Activated CD8-positive, alpha-beta memory T cell treated with anti-CD3 and anti-CD28 coated beads for 4 hours (primary cell): ENCODE measurements around the gene PLET1.

Source experiments
- DNase-seq, 2 donors: peaks; one replicate each; pipeline ENCODE4 v3.0.0-alpha.2; 2020; ENCODE audit warnings: low read depth in 2 of 2

The PLET1 gene, protein sequence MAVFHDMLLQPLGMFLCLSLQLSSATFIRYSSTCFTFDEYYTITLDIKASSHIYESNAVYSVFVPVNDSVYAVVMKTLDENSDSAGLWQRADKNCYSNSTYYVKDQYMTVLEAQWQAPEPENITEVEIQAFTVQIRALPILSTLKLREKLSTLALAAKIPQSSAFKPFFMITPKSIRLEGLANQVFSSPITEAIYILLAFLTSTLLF

DNA sequence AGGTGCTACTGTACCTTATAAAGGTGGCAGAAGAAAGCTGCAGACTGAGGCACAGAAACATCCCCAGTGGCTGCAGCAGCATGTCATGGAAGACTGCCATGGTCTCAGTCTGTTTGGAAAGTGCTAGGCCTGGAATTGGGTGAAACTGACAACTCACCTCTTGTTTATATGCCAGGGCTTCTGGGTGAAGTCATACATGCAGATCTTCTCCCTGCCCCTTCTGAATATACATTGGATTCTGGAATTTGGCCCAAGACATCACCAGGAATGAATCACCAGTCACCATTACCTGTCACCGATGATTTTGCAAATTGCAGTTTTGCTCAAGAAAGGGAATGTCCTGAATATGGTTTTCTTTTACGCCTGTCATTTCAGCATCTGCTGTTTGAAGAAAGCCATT lies at the start of gene PLET1:
Gene PLET1, minus strand, starts transcription at position 371 of the 400 bp plus-strand sequence. Its CDS starts 271 bp downstream, at position 100.
- no peak for DNase-seq

DNA sequence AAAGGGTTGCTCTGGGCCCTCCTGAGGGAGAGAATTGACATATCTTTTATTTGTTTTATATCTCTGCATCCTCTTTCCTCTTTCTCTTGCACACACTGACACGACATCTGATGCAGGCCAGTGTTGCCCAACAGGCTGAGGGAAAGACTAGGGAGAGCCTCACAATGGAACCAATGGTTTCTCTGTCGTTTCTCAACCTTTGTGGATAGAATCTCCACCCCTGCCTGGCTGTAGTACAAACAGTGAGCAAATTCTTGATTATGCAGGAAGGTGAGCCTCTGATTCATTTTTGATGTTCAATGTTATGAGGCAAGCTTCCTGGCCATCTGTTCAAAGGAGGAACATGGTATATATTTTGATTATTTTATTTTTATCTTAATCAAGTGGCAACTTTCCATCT lies 49.8 kb upstream of the PLET1 start:
- no peak for DNase-seq

DNA sequence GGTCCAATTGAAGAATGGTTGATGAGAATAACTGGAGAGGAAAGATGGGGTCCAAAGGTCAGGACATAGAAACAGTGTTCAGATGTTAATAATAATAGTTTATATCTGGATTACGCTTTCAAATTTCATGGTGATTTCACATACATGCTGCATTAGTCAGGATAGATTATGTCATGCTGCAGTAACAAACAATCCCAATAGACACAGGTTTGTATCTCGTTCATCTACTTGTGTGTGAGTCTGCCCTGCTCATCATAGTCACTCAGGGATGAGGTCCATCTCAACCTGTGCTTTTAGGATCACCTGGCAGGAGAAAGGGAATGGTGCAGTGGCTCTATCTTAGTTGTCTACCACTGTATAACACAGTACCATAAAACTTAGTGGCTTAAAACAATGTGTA lies 48.0 kb upstream of the PLET1 start:
- no peak for DNase-seq

DNA sequence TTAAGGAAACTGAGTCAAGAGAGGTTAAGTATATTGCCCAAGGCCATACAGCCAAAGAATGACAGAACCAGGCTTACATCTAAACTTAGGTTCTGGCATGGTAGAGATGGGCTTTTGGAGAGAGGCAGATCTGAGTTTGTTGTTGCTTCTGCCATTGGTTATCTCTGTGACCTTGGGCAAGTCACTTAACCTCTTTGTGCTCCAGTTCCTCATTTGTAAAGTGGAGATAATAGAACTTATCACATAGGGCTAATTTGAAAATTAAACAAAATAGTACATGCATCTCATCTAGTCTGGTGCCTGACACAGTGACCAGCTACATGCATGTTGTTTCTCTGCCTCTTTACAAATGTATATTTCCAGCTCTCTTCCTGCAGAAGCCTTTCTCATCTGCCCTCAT lies 47.0 kb upstream of the PLET1 start:
- DNase-seq: no peak

DNA sequence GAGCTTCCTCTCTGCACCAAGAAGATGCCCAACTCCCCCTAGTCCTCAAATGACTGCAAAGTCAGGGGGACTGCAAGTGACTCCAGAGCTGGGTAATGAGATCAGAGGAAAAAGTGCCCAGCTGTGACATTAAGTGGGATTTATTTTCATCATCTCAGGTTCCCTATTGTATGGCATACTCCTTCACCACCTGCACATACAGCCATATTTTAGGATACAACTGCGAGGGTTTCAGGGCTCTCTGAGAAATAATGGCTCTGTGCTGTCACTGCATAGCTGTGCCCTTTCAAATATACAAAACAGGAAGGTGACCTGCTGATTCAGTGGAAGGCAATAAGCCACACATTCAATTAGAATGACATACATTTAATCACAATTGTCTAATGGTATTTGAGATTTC lies 45.6 kb upstream of the PLET1 start:
- DNase-seq: no peak

DNA sequence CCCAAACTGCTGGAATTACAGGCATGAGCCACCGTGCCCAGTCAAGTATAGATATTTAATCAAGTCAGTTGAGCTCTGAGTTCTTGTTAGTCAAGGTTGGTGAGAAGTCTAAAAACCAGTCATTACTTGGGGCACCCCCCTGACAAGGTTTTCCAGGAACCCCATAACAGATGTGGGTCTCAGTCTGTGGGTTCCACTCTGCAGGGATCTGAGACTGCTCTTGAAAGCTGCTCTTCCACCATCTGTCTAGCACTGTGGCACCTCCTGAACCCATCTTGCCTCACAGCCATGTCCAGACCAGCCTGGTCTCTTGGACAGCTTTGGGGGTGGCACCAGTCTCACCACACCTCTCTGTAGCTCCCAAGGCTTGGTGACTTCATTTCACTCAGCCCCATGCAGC lies 44.3 kb upstream of the PLET1 start:
- no peak for DNase-seq

DNA sequence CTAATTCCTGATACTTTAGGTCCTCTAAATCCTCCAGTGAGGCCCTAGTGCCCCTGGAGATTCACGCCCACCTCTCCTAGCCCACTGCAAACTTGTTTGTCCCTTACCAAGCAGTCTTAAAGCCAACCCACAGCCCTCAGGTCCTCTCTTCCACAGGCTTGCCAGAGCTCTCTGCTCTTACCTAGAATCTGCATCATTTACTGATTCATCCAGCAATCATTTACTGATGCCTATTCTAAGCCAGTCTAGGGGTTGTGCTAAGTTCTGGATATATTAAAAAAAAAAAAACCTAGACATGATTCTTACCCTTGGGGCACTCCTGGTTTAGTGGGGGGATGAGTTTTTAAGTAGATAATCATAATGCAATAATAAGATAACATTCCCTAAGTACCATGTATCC lies 43.0 kb upstream of the PLET1 start:
- no peak for DNase-seq

DNA sequence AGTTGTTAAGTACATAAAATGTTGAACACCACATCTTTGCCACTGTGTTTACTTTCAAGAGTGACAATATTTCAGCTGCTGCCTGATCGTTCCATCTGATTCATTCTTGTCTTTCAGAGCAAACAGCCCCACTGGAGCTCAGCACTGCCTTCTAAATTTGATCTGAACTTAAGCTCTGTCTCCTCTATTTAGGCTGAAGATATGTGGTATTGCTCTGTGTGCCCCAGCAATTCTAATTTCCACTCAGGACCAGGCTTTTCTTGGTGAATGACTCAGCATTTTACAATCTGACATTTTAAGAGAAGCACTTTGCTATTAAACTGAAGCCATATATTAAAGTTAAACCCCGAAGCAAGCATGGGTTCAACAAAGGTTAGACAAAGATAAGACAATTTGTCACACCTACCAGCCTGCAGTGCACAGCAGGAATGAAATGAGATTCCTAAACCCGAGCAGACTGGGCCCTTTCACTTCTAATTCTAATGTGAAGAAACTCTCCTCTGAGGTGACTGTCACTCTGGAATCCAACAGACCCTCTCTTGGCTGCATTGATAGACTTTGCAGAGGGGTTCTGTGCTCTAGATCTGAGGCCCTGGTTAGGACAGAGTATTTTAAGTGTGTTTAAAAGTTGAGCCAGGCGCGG lies 41.7 kb upstream of the PLET1 start:
- DNase-seq: no peak

DNA sequence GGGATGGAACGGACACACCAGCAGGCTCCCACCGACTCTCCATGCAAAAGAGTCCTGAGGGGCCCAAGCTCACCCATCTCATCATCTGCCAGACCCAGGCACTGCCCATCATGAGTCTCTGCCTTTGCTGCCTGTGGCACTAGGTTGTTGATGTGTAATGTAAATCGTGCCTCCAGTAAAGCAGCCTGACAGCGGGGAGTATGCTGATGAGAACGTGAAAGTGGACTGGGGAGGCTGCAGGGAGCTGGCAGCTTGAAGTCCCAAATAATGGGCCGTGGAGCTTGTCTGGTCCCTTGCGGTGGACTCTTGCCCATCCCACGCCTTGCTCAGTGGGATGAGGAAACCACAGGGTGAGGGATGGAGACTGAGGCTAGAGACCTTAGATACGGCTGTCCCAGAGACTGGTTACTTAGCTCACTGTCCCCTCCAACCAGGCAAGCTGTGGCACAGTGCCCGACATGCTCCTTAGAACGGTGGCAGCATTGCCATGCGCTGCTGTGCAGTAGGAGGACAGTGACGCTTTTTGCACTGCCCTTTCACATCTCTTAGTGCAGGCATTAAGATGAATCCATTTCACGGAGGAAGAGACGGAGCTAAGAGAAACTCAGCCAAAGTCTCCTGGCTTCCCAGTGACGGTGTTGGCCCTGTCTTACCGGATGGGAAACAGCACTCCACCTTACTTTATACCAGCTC lies 39.6 kb upstream of the PLET1 start:
- DNase-seq: no peak

DNA sequence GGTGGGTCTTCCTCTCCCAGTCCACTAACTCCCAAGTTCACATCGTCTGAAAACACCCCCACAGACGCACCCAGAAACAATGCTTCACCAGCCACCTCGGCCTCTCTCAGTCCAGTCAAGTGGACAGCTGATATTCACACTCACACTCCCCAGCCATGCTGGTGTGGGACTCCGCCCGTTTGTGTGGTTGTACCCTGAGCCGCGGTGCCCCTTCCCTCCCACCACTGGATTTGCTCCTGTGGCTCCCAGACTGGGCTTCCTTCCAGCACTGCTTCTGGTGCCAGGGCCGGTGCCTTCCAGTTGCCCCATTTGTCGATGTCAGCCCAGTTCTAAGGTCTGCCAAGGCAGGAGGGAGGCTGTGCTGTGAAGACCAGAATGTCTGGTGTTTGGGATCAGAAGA lies 37.9 kb upstream of the PLET1 start:
- no peak for DNase-seq

DNA sequence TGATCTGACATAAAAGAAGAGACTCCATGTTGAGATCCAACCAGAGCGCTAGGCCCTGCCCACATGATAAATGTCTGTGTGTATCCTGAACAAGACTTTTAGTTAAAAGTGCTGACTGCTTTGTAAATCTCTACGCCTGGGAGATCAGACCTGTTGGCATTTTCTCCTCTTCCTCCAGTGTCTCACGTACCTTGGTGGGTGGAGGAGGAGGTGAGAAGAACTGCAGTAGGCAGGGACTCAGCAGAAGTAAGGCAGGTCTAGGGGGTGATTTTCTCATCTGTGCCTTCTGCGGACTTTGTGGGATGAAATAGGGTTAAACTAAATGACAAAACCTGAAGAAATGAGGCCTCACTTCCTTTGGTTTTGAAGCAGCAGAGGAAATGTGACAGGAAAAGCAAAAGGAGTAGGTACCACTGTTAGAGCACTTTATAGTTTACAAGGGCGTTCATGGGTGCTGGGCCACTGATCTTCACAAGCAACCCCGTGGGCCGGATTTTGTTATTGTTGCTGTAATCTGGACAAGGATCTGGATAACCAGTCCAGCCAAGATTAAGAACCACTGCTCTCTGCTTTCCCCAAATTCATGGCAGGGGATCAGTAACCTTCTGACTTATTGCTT lies 36.7 kb upstream of the PLET1 start:
- no peak for DNase-seq

DNA sequence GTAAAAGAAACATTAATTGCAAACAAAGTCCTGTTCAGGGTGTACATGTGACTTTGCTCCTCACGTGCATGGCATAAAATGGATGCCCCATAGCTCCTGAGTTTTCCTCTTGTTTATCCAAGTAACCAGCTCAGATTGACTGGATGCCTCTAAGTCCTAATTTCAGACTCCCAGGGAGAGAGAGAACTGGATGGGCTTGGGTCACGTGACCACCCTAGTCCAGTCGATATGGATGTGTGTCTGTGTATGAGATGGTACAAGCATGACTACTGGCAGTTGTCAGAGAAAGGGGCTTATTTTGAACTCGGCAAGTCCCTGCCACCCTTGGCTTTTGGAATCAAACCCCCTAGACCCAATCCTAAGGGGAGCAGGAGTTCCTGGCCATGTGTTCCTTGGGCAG lies 35.4 kb upstream of the PLET1 start:
- no peak for DNase-seq

DNA sequence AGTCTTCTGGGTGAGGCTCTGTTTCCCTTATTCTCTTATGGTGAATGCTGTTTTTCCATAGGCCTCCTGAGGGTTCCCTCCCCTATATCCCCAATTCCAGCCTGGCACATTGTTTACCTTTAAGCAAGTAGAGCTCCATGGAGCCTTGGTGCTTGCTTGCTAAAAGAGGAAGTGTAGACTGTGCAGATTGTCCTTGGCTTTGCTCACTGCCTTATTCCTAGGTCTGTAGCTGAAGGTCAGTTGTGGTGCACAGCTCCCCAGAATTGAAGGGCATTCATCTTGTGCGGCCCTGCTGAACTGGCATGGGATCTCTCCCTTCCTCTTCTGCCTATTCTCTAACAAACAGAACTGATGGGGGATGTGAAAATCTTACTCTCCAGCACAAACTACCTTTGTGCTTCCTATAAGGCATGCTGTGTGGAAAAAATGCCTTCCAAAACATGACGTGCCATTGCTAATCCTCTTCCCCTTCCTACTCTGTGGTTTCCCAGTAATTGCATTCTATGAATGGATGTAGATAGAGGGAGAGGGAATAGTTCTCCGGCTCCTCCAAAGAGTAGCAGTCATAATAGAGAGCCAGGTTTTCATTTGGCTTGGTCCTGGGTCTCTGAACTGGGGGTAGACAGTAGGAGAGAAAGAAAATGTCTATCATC lies 34.2 kb upstream of the PLET1 start:
- DNase-seq: no peak

DNA sequence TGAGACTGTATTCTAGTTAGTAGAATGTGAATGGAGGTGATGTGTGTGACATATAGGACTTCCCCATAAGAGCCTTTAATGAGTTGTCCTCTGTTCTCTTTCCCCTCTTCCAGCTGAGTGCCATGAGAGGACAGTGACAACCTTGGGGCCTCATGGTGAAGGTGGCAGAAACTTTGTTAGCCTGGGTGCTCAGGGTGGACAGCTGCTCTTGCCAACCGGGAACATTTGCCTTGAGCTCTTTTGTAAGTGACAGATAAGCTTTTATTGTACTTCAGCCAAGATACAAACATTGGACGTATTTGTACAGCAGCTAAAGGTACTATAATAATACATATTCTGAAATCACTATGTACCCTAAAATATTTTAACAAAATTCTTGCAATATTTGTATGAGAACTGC lies 33.0 kb upstream of the PLET1 start:
- DNase-seq: no peak

DNA sequence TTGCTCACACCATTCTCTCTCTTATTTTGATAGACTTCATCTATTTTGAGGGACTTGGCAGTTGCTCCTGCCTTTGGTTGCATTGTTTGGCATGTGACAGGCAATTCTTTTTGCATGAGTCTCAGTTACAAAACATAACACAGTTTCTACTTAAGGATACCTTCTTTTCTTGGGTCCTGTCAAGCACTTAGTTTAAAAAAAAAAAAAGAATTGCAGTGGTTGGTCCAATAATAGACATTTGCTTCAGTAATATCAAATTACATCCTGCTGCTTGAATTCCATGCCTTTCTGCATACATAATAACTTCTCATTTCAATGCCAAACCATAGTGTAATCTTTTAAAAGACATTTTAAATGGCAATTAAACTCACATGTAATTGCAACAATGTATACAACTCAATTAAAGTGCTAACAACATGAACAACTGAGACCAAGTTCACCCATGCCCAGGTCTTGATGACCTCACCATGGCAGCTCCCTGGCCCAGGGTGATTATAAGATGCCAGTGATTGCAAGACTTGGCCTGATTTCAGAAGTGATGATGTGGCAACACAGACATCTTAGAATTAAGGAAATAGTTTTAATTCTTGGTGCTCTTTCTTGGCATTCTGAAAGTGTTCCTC lies 32.2 kb upstream of the PLET1 start:
- no peak for DNase-seq

DNA sequence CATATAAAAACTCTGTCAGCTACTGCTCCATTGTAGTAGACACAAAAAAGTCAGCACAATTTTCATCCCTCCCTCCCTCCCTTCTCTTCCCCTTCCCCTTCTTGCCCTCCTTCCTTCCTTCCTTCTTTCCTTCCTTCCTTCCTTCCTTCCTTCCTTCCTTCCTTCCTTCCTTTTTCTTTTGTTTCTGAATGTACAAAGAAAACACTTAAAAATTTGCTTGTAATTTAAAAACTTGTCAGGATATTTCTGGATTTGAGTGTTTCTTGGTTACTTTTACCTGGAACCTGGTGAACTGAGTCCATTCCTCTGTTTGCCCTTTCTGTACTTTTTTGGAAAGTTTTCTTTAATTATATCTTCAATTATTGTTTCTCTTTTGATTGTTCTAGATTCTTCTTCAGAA lies 31.5 kb upstream of the PLET1 start:
- no peak for DNase-seq

DNA sequence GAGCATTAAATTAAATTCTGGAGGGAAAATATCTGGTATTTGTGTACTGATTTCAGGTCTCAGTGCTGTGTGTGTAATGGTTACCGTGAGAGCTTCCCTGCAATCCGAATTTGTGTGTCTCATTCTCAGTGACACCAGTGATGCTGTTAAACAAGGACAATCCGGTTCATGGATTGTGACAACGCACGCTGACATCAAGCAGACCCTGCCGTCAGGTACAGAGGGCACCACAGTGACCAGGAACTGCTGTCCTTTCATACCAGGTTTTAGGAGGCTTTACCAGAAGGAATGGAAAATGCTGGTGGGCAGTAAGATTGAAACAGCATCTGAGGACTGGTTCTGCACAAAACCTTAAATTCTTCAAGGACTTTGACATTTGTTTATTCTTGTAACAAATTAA lies 30.5 kb upstream of the PLET1 start:
- DNase-seq: no peak

DNA sequence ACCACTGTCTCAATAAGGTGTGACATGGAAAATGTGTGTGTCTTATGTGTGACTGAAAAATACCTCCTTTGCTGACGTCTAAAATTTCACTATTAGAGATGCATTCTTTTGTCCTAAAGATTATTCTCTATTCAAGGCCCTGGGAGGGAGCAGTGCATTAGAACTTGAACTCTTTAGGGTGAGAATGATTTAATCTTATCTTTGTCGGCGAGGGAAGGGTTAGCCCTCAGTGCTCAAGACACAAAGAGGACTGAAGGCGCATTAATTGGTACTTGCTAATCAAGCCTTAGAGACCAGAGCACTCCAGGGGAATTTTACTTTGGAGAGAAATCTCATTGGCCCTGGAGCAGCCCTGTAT lies 29.8 kb upstream of the PLET1 start:
- no peak for DNase-seq

DNA sequence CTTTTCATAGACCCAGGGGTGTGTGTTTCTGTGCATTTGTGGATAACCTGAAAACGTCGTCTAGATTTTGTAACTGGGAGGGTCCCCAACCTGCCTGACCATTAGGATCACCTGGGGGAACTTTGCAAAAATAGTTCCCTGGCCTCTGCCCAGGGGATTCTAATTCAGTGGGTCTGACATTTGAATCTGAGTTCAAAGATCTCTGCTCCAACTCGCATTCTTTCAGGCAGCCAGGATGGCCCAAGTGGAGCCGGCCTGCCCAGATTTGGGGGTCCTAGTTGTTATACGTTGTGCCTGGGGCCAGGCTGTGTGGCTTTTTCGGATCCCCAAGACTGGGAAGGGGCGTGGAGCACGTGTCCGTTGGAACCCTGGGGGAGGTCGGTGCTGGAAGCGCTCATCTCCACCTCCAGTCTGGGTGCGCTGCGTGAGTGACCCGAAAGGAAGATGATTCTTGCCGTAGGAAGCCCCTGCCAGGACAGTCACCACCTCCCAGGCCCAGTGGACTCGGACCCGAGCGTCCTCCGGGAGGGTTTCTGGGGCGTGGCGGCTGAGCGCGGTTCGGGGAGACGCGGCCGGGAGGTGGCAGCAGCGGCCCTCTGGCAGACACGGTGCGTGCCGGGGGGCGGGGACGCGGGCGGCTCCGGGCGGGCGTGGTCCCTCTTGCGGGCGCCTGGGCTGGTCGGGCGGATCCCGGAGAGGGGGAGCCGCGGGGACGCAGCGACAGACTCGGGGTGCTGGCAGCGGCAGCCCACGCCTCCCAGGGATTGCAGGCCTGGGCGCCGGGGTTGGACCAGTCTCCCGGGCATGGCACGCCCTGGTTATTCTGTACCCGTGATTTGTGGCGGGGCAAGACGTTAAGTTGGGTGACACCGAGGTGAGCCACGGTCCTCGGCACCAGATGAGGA lies 29.2 kb upstream of the PLET1 start:
- DNase-seq: peak; percentile 64 to 69

DNA sequence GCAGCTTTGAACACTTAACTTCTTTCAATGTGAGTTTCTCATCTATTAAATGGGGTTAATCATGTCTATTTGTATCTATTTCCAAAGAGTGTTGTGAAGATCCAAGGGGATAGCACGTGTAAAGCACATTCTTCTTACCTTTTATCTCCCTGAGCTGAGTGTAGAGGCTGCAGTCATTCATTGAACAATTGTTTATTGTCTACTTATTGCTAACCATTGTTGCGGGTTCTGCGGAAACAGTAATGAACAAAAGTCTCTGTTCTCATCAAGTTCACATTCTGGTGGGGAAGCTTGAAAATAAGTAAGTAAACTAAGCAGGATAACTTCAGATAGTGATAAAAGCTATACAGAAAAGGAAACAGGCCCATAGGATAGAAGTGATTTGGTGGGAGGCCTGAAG lies 27.4 kb upstream of the PLET1 start:
- DNase-seq: no peak

DNA sequence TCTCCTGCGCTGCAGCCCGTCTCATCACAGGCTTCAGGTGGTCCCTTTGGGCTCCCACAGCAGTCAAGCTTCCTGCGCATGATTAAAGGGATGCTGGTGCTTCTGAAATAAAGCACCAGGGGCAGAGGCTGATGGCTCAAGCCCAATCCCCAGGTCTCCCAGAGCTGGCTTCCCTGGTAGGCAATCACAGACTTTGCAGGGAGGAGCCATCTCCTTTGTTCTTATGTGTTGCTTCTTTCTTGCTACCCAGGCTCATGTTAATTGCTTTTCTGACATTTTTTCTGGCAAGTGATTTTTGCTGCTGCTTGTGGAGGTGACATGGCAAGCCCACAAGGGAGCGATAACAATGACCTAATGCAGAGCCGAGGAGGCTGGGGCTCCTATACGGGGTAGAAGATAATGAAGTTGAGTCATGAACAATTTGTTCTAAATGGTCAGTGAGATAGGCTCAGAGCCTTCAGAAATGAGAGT lies 25.2 kb upstream of the PLET1 start:
- DNase-seq: no peak
